CD4-positive, alpha-beta T cell treated with Interleukin-17A for 4 hours (primary cell): ENCODE results near the gene REC8.
"Not testable (repeated sequence)": the region's sequence is repeated elsewhere in the genome, so short reads cannot be mapped to it uniquely, and the experiment has no call there.

ENCODE experiments used
- DNase-seq: peaks from one replicate; pipeline ENCODE4 v3.0.0-alpha.2; 2020; ENCODE audit warnings: mixed read lengths

REC8 gene

DNA sequence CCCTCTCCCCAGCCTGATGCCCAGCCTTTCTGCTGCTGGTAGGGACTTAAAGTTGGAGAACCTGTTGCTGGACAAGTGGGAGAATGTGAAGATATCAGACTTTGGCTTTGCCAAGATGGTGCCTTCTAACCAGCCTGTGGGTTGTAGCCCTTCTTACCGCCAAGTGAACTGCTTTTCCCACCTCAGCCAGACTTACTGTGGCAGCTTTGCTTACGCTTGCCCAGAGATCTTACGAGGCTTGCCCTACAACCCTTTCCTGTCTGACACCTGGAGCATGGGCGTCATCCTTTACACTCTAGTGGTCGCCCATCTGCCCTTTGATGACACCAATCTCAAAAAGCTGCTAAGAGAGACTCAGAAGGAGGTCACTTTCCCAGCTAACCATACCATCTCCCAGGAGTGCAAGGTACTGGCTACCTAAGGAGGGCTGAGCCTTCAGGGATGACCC lies 35.2 kb downstream of the REC8 start:
- no peak for DNase-seq

DNA sequence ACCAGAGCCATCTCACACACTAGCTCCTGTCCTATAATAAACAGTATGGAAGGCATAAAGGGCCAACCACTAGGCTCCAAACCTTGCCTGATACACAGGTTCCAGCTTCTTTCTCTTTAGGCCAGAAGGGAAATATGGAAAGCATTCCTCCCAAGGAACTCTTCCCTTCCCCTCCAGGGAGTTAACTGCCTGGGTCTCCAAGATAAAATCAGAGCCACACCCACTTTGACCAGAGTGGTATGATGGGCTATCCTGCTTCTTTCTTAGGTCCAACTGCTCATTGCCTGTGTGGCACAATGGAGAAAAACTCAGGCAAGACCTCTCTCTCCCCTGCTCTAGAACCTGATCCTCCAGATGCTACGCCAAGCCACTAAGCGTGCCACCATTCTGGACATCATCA lies 35.7 kb downstream of the REC8 start:
- no peak for DNase-seq

DNA sequence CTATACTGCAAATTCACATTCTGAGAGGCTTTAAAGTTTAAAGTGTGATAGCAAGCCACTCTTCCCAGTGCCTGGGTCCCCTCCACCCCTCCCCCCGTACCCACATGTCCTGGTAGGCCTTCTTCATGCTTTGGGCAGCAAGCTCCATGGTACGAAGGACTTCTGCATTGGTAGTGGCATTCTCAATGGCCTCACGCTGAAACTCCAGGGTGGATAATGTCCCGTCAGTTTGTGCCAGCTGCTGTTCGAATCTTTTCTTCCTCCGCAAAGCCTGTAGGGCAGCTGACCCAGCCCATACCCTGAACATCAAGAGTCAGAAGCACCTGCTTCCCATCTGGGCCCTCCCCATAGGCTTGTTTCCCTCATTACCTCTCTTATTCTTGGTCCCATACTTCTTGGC lies 39.4 kb downstream of the REC8 start:
- no peak for DNase-seq

DNA sequence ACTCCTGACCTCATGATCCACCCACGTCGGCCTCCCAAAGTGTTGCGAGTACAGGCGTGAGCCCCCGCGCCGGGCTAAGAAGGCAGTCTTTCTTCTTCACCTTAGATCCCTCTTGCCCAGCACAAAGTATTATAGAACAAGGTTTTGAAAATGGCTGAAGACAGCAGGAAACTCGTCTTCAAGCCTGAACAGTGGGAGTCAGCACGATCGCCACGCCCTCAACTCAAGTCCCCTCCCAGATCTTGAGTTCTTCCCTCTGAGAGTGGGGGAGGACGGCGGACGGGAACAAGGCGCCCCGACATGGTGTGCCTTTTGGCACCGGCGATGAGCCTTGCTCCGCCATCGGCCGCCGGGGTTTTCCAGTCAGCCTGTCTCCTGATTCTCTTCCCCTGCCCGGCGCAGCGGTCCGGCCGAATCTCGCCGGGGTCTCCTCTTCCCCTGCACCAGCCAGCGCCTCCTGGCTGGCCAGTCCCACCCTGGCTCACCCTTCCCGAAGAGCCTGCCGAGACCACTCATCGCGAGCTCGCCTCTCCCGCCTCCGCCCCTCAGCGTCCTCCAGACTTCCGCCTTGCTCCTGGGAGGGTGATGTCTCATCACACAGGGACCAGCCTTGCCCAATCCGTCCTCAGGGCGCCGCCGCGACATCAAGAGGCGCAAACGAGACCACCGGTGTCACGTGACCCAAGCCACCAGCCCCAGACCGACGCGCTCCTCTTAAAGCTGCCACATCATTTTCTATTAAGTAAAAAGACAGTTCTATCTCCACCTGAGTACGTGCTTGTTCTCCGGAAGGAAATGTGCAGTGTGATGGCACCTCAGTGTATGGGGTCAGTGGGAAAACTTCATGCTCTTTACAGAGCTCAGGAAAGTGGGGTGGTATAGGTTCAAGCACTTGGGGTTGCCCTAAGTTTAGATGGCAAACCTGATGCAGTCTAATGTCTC lies 41.3 kb downstream of the REC8 start, which contains the start of gene CHMP4A:
CHMP4A (minus strand) TSS at position 565 of the 942 bp plus-strand sequence; CDS start at position 516, 49 bp downstream.
- DNase-seq = peak; percentile 96

DNA sequence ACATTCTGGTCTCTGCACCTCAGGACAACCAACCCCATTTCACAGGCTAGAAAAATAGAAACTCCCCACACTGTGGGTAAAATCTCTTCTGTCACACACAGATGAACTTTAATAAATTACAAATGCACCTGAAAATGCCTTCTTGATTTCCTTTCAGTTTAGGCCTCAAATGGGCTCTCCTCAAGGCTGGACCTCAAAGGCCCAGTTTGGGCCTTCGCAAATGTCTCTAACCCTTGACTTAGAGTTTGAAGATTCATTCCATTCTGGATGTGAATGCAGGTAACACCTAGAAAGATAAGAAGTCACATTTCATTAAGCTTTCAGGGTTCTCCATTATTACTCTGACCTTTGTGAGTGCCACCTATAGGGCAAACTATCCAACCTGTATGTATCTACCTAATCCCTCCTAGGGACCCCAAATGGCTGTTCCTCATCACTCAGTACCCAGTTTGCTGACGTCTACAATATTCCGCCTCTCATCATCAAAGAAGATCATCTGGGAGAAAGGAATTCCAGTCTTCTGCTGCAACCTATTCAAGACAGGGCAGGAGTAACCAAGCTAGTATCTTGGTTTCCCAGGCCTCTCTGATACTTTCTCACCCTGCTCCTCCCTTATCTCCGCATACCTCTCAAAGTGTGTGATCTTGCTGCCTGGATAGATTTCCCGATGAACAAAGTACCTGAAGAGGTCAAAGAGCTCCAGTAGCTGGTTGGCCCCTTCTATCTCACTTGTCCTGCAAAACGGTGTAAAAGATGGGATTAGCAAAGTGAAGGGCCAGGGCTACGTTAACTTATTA lies 42.2 kb downstream of the REC8 start:
- no peak for DNase-seq

DNA sequence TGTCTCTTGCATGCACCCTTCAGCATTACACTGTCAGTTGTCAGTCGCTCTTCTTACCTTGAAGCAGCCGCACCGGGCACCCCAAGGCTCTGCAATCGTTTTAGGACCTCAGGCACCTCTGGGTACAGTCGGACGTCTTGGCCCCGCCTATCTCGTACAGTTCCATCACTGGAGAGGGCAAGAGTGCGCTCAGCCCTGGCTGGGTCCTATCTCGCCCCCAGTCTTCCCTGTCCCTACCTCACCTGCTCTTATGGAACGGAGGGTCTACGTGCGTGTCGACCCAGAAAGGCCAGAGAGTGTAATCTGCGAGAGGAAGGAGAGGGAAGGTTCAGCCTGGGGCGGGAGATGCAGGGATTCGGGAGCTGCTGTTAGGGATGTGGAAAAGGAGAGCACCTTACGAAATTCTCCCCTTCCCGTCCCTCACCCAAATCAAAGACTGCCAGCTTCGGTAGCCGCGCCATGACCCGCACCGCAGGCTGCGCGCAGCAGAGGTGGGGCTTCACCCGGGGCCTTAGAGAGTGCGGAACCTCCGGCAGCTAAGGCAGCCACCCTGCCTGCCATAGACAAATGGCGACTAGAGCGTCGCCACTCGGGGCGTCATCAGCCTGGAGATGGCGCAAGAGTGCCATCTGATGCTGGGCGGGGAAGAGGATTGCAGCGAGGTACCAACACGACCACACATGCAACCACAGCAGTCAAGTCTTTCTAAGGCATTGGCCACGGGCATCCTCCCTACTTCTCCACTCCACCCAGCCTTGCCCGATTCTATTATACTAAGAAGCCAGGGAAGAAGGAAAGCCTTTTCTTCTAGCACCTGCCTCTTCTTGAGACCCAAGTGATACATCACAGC lies 43.8 kb downstream of the REC8 start, which contains the start of gene MDP1:
MDP1 (minus strand) TSS at position 572 of the 850 bp plus-strand sequence; CDS start at position 461, 111 bp downstream.
- peak; percentile 89 for DNase-seq

DNA sequence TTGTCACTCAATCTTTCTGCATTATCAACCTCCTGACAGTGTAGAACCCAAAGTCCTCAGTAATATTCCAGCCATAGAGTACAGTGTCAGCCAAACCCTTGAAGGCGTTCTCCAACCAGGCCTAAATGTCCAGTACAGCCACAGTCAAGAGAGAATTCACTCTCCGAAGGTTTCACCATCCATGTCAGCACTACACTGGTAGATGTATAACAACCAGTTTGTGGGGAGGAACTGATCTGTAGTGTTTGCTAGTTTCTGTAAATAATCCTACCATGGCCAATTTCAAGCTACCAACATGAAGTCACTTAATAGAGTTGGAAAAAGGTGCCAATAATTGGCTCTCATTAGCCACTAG lies 44.4 kb downstream of the REC8 start:
- no peak for DNase-seq

DNA sequence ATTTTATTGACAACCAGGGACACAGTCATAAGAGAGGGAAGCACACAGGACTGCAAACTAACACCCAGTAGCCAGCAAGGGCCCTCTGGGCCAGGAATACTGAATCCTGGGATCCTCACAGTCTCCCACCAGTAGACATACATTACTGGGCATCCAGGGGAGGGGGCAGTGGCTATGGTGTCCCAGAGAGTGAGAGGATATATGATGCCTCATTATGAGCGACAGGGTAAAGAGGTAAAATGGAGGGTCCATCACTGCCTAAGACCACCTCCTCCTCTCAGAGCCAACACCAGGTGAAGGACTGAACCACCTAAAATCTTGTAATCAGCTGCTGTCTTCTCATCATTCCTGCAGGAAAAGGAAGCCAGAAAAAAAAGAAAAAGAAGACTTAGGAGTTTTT lies 45.0 kb downstream of the REC8 start:
- DNase-seq = not testable (repeated sequence)

DNA sequence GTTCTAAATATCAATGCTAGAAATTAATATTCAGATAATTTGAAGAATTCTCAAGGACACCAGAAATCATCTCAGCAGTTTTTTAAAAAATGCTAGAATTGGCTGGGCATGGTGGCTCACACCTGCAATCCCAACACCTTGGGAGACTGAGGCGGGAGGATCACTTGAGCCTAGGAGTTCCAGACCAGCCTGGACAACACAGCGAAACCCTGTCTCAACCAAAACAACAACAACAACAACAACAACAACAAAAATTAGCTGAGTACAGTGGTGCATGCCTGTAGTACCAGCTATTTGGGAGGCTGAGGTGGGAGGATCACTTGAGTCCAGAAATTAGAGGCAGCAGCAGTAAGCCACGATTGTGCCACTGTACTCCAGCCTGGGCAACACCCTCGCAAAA lies 47.2 kb downstream of the REC8 start:
- DNase-seq = no peak

DNA sequence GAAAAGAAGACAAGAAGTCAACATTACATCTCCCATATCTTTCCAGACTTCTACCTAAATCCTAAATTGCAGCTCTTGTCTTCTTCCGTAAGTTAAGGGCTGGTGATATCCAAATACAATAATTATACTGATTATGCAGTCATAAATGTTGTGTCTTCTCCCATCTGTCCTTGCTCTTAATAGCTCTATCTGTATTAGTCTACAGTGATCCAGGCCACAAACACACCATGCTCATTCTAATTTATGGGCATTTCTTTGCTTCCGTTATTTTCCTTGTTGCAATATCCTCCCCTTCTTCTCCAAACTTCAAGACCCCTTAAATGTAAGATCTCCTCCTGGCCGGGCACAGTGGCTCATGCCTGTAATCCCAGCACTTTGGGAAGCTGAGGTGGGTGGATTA lies 47.6 kb downstream of the REC8 start:
- no peak for DNase-seq

DNA sequence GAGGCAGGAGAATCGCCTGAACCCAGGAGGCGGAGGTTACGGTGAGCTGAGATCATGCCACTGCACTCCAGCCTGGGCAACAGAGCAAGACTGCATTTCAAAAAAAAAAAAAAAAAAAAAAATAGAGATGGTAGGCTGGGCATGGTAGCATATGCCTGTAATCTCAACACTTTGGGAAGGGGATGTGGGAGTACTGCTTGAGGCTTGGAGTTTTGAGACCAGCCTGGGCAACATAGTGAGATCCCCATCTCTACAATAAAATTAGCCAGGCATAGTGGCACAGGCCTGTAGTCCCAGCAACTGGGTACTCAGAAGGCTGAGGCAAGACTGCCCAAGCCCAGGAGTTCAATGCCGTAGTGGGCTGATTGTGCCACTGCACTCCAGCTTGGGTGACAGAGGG lies 51.1 kb downstream of the REC8 start:
- not testable (repeated sequence) for DNase-seq

DNA sequence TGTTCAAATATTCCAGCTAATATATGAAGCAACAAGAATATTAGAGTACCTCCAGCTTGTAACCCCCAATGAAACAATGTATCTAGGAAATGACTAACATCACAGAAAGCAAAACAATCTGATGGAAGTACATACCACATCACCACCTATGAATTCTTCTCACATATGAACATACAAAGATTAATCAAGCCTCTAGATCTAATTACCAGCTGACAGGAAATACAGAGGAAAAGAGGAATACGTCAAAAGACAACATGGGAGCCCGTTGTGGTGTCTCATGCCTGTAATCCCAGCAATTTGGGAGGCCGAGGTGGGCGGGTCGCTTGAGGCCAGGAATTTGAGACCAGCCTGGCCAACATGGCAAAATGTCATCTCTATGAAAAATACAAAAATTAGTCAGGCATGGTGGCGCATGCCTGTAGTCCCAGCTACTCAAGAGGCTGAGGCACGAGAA lies 52.8 kb downstream of the REC8 start:
- DNase-seq = no peak

DNA sequence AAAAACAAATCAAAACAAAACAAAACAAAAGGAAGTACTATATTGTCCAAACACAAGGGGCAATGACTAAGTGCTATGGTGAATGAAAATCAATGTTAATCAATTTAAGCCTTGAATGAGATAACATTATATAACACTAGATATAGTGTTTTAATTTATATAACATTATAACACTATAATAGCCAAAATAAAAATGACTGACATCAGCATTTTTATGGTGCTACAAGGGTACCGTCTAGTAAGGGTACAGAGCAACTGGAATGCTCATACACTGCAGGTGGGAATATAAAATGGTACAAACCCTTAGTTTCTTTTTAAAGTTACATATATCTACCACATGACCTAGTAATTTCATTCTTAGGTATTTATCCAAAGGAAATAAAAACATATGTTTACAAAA lies 54.6 kb downstream of the REC8 start:
- no peak for DNase-seq

DNA sequence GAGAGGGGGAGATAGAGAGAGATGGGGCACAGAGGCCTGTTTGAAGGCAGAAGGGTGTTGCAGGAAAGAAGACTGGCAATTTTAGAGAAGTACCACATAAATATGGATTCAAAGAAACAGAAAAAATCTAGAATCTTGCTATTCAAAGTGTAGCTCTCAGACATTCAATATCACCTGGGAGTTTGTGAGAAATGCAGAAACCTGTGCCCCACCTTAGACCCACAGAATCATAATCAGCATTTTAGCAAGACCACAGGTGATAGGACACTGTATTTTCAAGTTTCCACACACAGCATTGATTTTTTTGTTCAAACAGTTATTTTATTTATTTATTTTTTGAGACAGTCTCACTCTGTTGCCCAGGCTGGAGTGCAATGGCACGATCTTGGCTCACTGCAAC lies 57.0 kb downstream of the REC8 start:
- DNase-seq = no peak
